Measurements from ENCODE around the gene MYO3B.

MYO3B gene

DNA sequence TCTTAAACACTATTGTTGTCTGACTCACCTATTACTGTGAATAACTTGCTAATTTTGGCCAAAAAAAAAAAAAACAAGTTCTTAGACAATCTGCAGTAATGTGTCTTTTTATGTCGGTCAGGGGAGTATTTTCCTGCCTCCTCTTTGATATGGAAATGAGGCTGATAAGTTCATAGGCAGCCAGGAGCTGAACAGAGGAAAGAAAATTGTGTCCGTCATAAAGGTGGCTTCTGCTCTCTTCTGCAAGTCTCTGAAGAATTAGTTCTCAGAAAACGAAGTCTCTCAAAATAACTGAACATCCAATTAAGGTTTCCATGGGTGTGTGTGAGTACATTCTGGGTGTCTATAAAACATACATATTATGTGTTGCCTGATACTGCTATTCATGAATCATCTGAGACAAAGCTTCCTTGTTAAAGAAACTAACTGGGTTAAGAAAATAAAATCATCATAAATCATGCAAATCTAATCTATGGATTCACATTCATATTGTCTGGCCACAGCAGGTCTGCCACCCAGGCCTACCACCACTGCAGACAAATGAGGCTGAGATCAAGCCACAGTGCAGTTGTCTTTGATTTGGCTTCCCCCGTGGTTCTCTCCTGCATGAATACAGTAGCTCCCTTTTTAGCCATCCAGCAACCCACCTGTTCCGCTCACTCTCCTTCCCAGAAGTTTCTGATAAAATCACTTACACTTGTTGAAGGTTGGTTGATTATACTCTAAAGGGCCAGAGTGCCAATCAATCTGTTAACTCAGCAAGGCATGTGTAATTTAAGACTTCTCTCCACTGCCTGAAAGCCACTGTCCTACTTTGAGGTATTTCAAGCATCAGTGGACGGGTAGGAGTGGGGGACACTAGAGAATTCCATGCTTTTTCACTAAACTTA, 517.8 kb downstream of the MYO3B start:
- DNase-seq (ENCODE audit: low read depth in 2 of 2): no peak

GRCh38 chr2:170696948-170697347, 519.0 kb downstream of the MYO3B start:
- no peak for DNase-seq (ENCODE audit: low read depth in 2 of 2)

DNA sequence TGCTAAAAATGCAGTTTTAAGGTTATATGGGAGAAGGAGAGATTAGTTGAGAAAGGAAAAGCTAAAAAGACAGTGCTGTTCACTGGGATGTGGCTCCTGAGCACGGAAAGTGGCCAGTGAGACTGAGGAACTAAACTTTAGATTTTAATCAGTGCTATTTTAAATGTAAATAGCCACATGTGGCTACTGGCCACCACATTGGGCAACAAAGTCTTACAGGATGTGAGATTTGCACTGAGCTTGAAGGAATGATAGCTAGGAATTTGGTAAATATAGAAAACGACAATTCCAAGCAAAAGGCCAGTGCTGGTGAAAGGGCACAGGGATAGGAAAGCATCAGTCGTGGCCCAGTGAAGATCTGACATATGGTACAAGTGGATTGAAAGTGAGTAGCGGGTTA, 523.1 kb downstream of the MYO3B start:
- no peak for DNase-seq (ENCODE audit: low read depth in 2 of 2)

GRCh38 chr2:170703776-170704476, 526.0 kb downstream of the MYO3B start:
- DNase-seq (ENCODE audit: low read depth in 2 of 2): no peak
